GM18870 (cell line): ENCODE results near the gene LRRN3.
A peak's percentile ranks its signal among the peaks of the same experiment; 100 is the strongest.

Experiments
- ATAC-seq: cut with Tn5 transposase; IDR thresholded peaks from one replicate; pipeline ENCODE4 v1.9.1; 2021; ENCODE audit warnings: moderate library complexity; ENCODE audit not compliant: unreplicated experiment

Gene LRRN3

GRCh38 chr7:111103678-111104274, 12.8 kb downstream of the LRRN3 start:
- ATAC-seq = peak; percentile 67

GRCh38 chr7:111104710-111105109, 13.8 kb downstream of the LRRN3 start:
- no peak for ATAC-seq

- no peak for ATAC-seq
These were observed 14.3 kb downstream of the LRRN3 start for GRCh38 chr7:111105269-111105668.

GRCh38 chr7:111107579-111107978, 16.7 kb downstream of the LRRN3 start:
- ATAC-seq = no peak

GRCh38 chr7:111108000-111108399, 17.1 kb downstream of the LRRN3 start:
- ATAC-seq = no peak

GRCh38 chr7:111108496-111108895, 17.6 kb downstream of the LRRN3 start:
- ATAC-seq = no peak

GRCh38 chr7:111112439-111112838, 21.5 kb downstream of the LRRN3 start:
- ATAC-seq = no peak

- ATAC-seq = peak; percentile 86
These were observed 22.5 kb downstream of the LRRN3 start for GRCh38 chr7:111113263-111114017.

- no peak for ATAC-seq
These were observed 25.0 kb downstream of the LRRN3 start for GRCh38 chr7:111115966-111116365.

- ATAC-seq = no peak
These were observed 36.1 kb downstream of the LRRN3 start for GRCh38 chr7:111126987-111127386.

GRCh38 chr7:111129435-111129834, 38.5 kb downstream of the LRRN3 start:
- no peak for ATAC-seq

GRCh38 chr7:111132833-111133232, 41.9 kb downstream of the LRRN3 start:
- ATAC-seq = no peak

GRCh38 chr7:111137296-111138192, 46.6 kb downstream of the LRRN3 start:
- ATAC-seq = peak; percentile 82

GRCh38 chr7:111138193-111138569, 47.3 kb downstream of the LRRN3 start:
- ATAC-seq = peak; percentile 99

GRCh38 chr7:111138586-111138985, 47.7 kb downstream of the LRRN3 start:
- no peak for ATAC-seq

GRCh38 chr7:111140091-111140865, 49.4 kb downstream of the LRRN3 start:
- no peak for ATAC-seq

- no peak for ATAC-seq
These were observed 54.5 kb downstream of the LRRN3 start for GRCh38 chr7:111145472-111145871.

GRCh38 chr7:111146136-111146535, 55.2 kb downstream of the LRRN3 start:
- no peak for ATAC-seq

- peak; percentile 48 for ATAC-seq
These were observed 57.0 kb downstream of the LRRN3 start for GRCh38 chr7:111147708-111148533.

- ATAC-seq = no peak
These were observed 59.8 kb downstream of the LRRN3 start for GRCh38 chr7:111150709-111151108.
